HCT116 (cell line): ENCODE data around the gene U2AF2. TPM values are rescaled to one million over a fixed set of nuclear protein-coding genes. Genes with fewer than 3 reads are reported as not detected.

Experiments
- ATAC-seq: fragments of 200-7000 bp; cut with Tn5 transposase; 2 replicates; pipeline ENCODE4 v1.9.1; 2020; ENCODE audit warnings: mild to moderate bottlenecking, moderate library complexity
- BruUV-seq: library from RNA; stranded (reverse); fragments of 400-500 nt; replicated peaks from 2 replicates; lab custom pipeline; 2021; lab: Mats Ljungman, UMichigan
- CTCF ChIA-PET: fragments of 300-600 bp; sonication (Branson Sonifier 250); formaldehyde crosslinking; loops from one replicate; lab custom pipeline; 2021; ENCODE audit warnings: antibody characterized with exemption; lab: Charles Lee
- POLR2A ChIA-PET: fragments of 300-600, 350-600 bp; sonication (Branson Sonifier 250); formaldehyde crosslinking; loops from one replicate; lab custom pipeline; 2021; ENCODE audit warnings: antibody characterized with exemption; lab: Charles Lee
- RAD21 ChIA-PET, 2 experiments: fragments of 300-600 bp; sonication (Branson Sonifier 250); formaldehyde crosslinking; loops; one replicate each; lab custom pipeline; 2023; ENCODE audit warnings: low total read pairs in 2 of 2; ENCODE audit not compliant: uncharacterized antibody in 2 of 2, unreplicated experiment in 2 of 2, low non-redundant PET in 1 of 2; lab: Charles Lee
- DNase-seq: peaks from one replicate; pipeline ENCODE4 v3.0.0-alpha.2; 2010; ENCODE audit warnings: low read depth, low spot score
- H2AFZ ChIP-seq: fragments of 200-600 bp; shearing (Covaris generic), sonication (generic); 2 replicates; pipeline ENCODE4 v1.6.1; 2017; ENCODE audit warnings: low read depth, mixed run types, mixed read lengths, antibody characterized with exemption, low read length; ENCODE audit not compliant: poor library complexity, severe bottlenecking
- H3K27ac ChIP-seq: 2 replicates; pipeline ENCODE4 v1.5.1; 2012; ENCODE audit warnings: low read depth, low read length
- H3K27me3 ChIP-seq: fragments of 200-600 bp; sonication (generic); 2 replicates; pipeline ENCODE4 v1.6.1; 2016; ENCODE audit warnings: mixed run types, low read length, mixed read lengths; ENCODE audit not compliant: insufficient read depth
- H3K36me3 ChIP-seq, 2 experiments: fragments of 200-500 bp in 1 of 2; fragments of 200-600 bp in 1 of 2; sonication (Bioruptor generic) in 1 of 2; sonication (generic) in 1 of 2; 2 replicates each; pipeline versions ENCODE4 v1.5.1 to v1.6.1; 2014 to 2016; ENCODE audit warnings: low read length in 2 of 2, inconsistent platforms in 1 of 2, mixed read lengths in 1 of 2, mixed run types in 1 of 2; ENCODE audit not compliant: insufficient read depth in 2 of 2, control insufficient read depth in 1 of 2
- H3K4me1 ChIP-seq, 2 experiments: fragments of 200-600 bp in 1 of 2; sonication (generic) in 1 of 2; 2 replicates each; pipeline versions ENCODE4 v1.5.1 to v1.6.1; 2012 to 2017; ENCODE audit warnings: low read length in 2 of 2, inconsistent platforms in 1 of 2, mild to moderate bottlenecking in 1 of 2, mixed read lengths in 1 of 2, mixed run types in 1 of 2, moderate library complexity in 1 of 2; ENCODE audit not compliant: insufficient read depth in 2 of 2, control insufficient read depth in 1 of 2
- H3K4me2 ChIP-seq: fragments of 200-600 bp; sonication (generic); 2 replicates; pipeline ENCODE4 v1.6.1; 2017; ENCODE audit warnings: mixed run types, low read length, mixed read lengths
- H3K4me3 ChIP-seq, 2 experiments: fragments of 200-600 bp in 1 of 2; sonication (generic) in 1 of 2; replicated peaks in 1 of 2; 2 replicates each; pipeline ENCODE4 v1.5.1; 2011 to 2016; ENCODE audit warnings: low read length in 2 of 2, control low read depth in 1 of 2, low read depth in 1 of 2, mild to moderate bottlenecking in 1 of 2, mixed read lengths in 1 of 2, mixed run types in 1 of 2
- H3K79me2 ChIP-seq: fragments of 200-600 bp; sonication (generic); 2 replicates; pipeline ENCODE4 v1.6.1; 2017; ENCODE audit warnings: mild to moderate bottlenecking, mixed run types, low read length, moderate library complexity, mixed read lengths; ENCODE audit not compliant: insufficient read depth
- H3K9ac ChIP-seq: fragments of 200-600 bp; sonication (generic); 2 replicates; pipeline ENCODE4 v1.6.1; 2016; ENCODE audit warnings: low read length, mixed read lengths
- H3K9me2 ChIP-seq: fragments of 200-600 bp; sonication (generic), shearing (Covaris generic); 2 replicates; pipeline ENCODE4 v1.6.1; 2017; ENCODE audit warnings: mixed run types, mild to moderate bottlenecking, moderate library complexity; ENCODE audit not compliant: insufficient read depth
- H3K9me3 ChIP-seq, 2 experiments: fragments of 200-500 bp in 1 of 2; fragments of 200-600 bp in 1 of 2; sonication (Bioruptor generic) in 1 of 2; sonication (generic) in 1 of 2; 2 replicates each; pipeline ENCODE4 v1.6.1; 2014 to 2017; ENCODE audit warnings: low read length in 2 of 2, mixed read lengths in 2 of 2, inconsistent platforms in 1 of 2, low read depth in 1 of 2, mild to moderate bottlenecking in 1 of 2, mixed run types in 1 of 2, moderate library complexity in 1 of 2; ENCODE audit not compliant: control insufficient read depth in 1 of 2, insufficient read depth in 1 of 2
- H4K20me1 ChIP-seq: fragments of 200-600 bp; sonication (generic), shearing (Covaris generic); 2 replicates; pipeline ENCODE4 v1.6.1; 2017; ENCODE audit warnings: mixed run types, mild to moderate bottlenecking, moderate library complexity; ENCODE audit not compliant: insufficient read depth
- CBX3 ChIP-seq: IDR thresholded peaks from 2 replicates; pipeline ENCODE4 v1.6.1; 2012; ENCODE audit warnings: low read depth
- POLR2AphosphoS5 ChIP-seq: IDR thresholded peaks from 2 replicates; pipeline ENCODE4 v1.6.1; 2011; ENCODE audit warnings: mild to moderate bottlenecking, low read depth, low read length, moderate library complexity
- RAD21 ChIP-seq: IDR thresholded peaks from 2 replicates; pipeline ENCODE4 v1.6.1; 2012; ENCODE audit warnings: low read depth, mild to moderate bottlenecking
- SIN3A ChIP-seq: IDR thresholded peaks from 2 replicates; pipeline ENCODE4 v1.6.1; 2012; ENCODE audit warnings: low read depth
- ZFX ChIP-seq: fragments of 450-650 bp; IDR thresholded peaks from 2 replicates; pipeline ENCODE4 v1.6.1; 2017
- intact Hi-C: fragments of 100-400 bp; cut with micrococcal nuclease; formaldehyde crosslinking; loops from 2 replicates; pipeline ENCODE4 v1.10.0; 2022
- total RNA-seq: library from RNA; stranded (reverse); gene quantifications from one replicate; pipeline ENCODE4 v1.2.1, GENCODE V29; 2021; ENCODE audit not compliant: unreplicated experiment
- TF ChIP-seq, protein P1 (sequence below): IDR thresholded peaks from 2 replicates; pipeline ENCODE4 v1.6.1; 2011; ENCODE audit warnings: mild to moderate bottlenecking, low read length, moderate library complexity; ENCODE audit not compliant: insufficient replicate concordance; ENCODE audit errors: extremely low read depth

U2AF2 gene
- total RNA-seq, 1 experiment from 2014 or later: 259 TPM

GRCh38 chr19:55696301-55697068, 41.6 kb downstream of the U2AF2 start (continued):
- TF ChIP-seq, protein P1, sequence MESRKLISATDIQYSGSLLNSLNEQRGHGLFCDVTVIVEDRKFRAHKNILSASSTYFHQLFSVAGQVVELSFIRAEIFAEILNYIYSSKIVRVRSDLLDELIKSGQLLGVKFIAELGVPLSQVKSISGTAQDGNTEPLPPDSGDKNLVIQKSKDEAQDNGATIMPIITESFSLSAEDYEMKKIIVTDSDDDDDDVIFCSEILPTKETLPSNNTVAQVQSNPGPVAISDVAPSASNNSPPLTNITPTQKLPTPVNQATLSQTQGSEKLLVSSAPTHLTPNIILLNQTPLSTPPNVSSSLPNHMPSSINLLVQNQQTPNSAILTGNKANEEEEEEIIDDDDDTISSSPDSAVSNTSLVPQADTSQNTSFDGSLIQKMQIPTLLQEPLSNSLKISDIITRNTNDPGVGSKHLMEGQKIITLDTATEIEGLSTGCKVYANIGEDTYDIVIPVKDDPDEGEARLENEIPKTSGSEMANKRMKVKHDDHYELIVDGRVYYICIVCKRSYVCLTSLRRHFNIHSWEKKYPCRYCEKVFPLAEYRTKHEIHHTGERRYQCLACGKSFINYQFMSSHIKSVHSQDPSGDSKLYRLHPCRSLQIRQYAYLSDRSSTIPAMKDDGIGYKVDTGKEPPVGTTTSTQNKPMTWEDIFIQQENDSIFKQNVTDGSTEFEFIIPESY: no peak
- no peak for TF ChIP-seq SIN3A
- TF ChIP-seq ZFX: no peak
- no peak for TF ChIP-seq RAD21
- TF ChIP-seq CBX3: no peak

GRCh38 chr19:55697069-55697440, 42.2 kb downstream of the U2AF2 start:
- Histone ChIP-seq H3K9ac (no peak overlapping the region), H3K79me2 (no peaks in the 10 kb centered on the region), H3K4me1 (no peaks in the 10 kb centered on the region), H3K4me2 (no peak overlapping the region), H3K9me2 (no peaks in the 10 kb centered on the region), H3K27ac (no peak overlapping the region), H2AFZ (no peak overlapping the region)
- DNase-seq: no peak
- POLR2A ChIA-PET: no interaction called here
- no TSS peak for BruUV-seq
- TF ChIP-seq SIN3A (no peak), POLR2AphosphoS5 (no peak)
- TF ChIP-seq, all 23 proteins: peak for 0
- ChIA-PET CTCF (no interaction called here), RAD21 (no interaction called here)
- H3K27me3 ChIP-seq: no peaks in the 10 kb centered on the region
- H3K4me3 ChIP-seq: no peak overlapping the region
- H3K9me3 ChIP-seq: no peaks in the 10 kb centered on the region
- intact Hi-C loops: no loop called here
- peaks cover 23 to 29% of the 10 kb centered on the region in 2 experiments; a peak in 3 of 4 replicates for H3K36me3 ChIP-seq
- no peak for ATAC-seq
- H4K20me1 ChIP-seq: no peaks in the 10 kb centered on the region
